Measurements from ENCODE around the gene MMP24OS.
A peak's percentile ranks its signal among the peaks of the same experiment; 100 is the strongest.

MMP24OS gene

DNA sequence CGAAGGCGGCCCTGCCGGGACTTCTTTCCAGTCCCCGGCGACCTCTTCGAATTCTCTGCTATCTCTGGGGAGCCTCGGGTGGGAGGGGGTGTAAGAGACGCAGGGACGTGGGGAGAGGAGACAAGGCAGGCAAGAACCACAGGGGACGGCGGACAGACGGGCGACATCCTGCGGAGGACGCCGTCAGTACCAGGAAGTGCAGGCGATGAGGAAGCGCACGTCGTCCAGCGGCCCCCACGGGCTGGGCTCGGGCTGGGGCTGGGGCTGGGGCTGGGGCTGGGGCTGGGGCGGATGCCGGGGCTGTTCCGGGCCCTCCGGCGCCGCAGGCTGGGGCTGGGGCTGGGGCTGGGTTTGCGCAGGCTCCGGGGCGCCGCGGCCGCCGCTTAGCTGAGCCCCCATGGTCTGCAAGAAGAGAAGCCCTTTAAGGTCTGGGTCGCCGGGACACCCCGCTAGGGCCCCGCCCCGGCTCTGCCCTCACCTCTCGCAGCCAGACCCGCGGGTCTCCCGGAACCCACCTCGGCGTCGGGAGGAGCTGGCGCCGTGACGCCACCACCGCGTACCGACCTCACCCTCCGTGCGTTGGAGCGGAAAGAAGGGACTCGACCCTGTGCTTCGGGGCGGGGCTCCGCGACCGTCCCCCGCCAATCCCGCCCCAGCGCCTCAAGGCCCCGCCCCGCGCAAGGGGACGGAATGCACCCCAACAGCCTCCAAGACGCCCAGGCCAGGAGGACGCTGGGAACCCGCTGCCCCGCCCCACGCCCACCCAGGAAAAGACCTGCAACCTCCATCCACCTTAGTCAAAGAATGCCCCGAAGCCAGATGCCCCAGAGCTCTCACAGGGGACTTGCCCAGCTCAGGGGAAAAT is at the start of gene MMP24OS:
Gene MMP24OS (minus strand): TSS at position 592 of the 865 bp plus-strand sequence. CDS start 193 bp downstream, at position 399.
- peaks cover 6% of the 10 kb centered on the region; the same call in 1 of the 2 replicates for H4K20me1 ChIP-seq (ENCODE audit: insufficient read depth, low read length)
- peak within 1 kb of the TSS; percentile 95 for H3K4me3 ChIP-seq (ENCODE audit: low read length)
- H3K79me2 ChIP-seq (ENCODE audit: low read length) = peaks cover 35% of the 10 kb centered on the region
- peak within 1 kb of the TSS; percentile 97 for H3K9ac ChIP-seq (ENCODE audit: low read length)
- H2AFZ ChIP-seq (ENCODE audit: low read depth, low read length) = no peak within 1 kb of the TSS
- H3K9me3 ChIP-seq (ENCODE audit: insufficient read depth, low read length) = no peaks in the 10 kb centered on the region
- no peaks in the 10 kb centered on the region for H3K27me3 ChIP-seq (ENCODE audit: low read depth, low read length)
- H3K27ac ChIP-seq (ENCODE audit: low read length) = peak within 1 kb of the TSS; percentile 80
- H3K4me1 ChIP-seq (ENCODE audit: low read length) = peaks cover 23% of the 10 kb centered on the region
- peak within 1 kb of the TSS; percentile 99 for H3K4me2 ChIP-seq (ENCODE audit: low read length)
- peaks cover 49% of the 10 kb centered on the region for H3K36me3 ChIP-seq (replicated peaks; ENCODE audit: low read depth, low read length)
- TF ChIP-seq, protein P1, sequence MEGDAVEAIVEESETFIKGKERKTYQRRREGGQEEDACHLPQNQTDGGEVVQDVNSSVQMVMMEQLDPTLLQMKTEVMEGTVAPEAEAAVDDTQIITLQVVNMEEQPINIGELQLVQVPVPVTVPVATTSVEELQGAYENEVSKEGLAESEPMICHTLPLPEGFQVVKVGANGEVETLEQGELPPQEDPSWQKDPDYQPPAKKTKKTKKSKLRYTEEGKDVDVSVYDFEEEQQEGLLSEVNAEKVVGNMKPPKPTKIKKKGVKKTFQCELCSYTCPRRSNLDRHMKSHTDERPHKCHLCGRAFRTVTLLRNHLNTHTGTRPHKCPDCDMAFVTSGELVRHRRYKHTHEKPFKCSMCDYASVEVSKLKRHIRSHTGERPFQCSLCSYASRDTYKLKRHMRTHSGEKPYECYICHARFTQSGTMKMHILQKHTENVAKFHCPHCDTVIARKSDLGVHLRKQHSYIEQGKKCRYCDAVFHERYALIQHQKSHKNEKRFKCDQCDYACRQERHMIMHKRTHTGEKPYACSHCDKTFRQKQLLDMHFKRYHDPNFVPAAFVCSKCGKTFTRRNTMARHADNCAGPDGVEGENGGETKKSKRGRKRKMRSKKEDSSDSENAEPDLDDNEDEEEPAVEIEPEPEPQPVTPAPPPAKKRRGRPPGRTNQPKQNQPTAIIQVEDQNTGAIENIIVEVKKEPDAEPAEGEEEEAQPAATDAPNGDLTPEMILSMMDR (IDR thresholded peaks at IDR 0.05; ENCODE audit: low read depth, low read length) = peak; percentile 40
- TF ChIP-seq EZH2phosphoT487 (IDR thresholded peaks at IDR 0.05; ENCODE audit: low read depth) = no peak

DNA sequence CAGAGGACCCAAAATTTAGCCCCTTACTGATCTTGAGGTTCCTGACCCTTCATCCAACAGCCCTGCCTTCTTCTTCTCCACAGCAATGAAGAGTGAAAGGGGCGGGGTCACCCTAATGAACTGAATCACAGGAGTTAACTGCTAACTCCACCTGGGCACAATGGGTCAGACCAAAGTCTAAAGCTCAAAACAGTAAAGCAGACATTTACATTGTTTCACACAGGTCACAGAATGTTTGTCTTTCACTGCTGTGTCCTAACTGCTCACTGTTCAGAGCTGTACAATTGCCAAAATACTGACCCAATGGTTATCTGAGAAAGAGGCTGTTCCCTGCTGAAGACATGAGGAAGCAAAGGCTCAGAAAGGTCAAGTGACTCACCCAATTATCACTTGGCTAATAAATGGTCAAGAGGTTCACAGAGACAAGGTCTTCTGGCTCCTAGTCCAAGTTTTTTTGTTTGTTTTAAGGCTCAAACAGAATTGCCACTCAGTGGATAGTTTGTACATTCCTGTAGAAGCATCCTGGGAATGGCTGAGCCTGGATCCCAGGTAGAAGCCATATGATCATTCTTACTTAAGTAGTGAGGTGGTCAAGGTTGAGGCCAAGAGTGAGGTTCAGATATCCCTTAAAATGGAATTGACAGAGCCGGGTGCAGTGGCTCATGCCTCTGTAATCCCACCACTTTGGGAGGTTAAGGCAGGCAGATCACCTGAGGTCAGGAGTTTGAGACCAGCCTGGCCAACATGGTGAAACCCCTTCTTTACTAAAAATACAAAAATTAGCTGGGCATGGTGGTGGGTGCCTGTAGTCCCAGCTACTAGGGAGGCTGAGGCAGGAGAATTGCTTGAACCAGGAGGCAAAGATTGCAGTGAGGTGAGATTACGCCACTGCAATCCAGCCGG is 49.4 kb upstream of the MMP24OS start:
- no peak overlapping the region for H3K27ac ChIP-seq (ENCODE audit: low read length)
- no peak for TF ChIP-seq EZH2phosphoT487 (IDR thresholded peaks at IDR 0.05; ENCODE audit: low read depth)
- TF ChIP-seq, protein P1 (IDR thresholded peaks at IDR 0.05; ENCODE audit: low read depth, low read length) = no peak
- H4K20me1 ChIP-seq (ENCODE audit: insufficient read depth, low read length) = no peaks in the 10 kb centered on the region

DNA sequence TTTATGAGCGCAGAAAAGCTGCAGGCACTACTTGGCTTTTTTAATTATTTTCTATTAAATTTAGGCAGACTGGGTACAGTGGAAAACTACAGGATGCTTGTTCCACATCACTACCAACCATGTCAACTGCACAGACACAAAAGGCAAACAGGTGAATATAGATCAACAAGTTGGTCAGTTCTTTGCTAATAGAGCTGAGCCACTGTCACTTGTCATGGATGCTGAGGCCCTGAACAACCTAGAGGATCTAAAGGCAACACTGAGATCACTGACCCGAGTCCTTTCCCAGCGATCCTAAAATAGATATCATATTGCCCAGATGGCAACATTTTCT is 48.8 kb upstream of the MMP24OS start:
- no peaks in the 10 kb centered on the region for H3K36me3 ChIP-seq (replicated peaks; ENCODE audit: low read depth, low read length)
- H3K4me1 ChIP-seq (ENCODE audit: low read length) = peaks cover 18% of the 10 kb centered on the region
- H3K27ac ChIP-seq (ENCODE audit: low read length) = no peak overlapping the region
- no peak for TF ChIP-seq EZH2phosphoT487 (IDR thresholded peaks at IDR 0.05; ENCODE audit: low read depth)
- TF ChIP-seq, protein P1 (IDR thresholded peaks at IDR 0.05; ENCODE audit: low read depth, low read length) = no peak
- H3K27me3 ChIP-seq (ENCODE audit: low read depth, low read length) = no peaks in the 10 kb centered on the region
- no peaks in the 10 kb centered on the region for H4K20me1 ChIP-seq (ENCODE audit: insufficient read depth, low read length)
- H2AFZ ChIP-seq (ENCODE audit: low read depth, low read length) = no peak overlapping the region
- no peak overlapping the region for H3K4me2 ChIP-seq (ENCODE audit: low read length)
- no peak overlapping the region for H3K9ac ChIP-seq (ENCODE audit: low read length)
- no peaks in the 10 kb centered on the region for H3K79me2 ChIP-seq (ENCODE audit: low read length)
- no peaks in the 10 kb centered on the region for H3K9me3 ChIP-seq (ENCODE audit: insufficient read depth, low read length)
- no peak overlapping the region for H3K4me3 ChIP-seq (ENCODE audit: low read length)

More for the DNA sequence above, 49.4 kb upstream of the MMP24OS start:
- no peaks in the 10 kb centered on the region for H3K79me2 ChIP-seq (ENCODE audit: low read length)
- H3K9ac ChIP-seq (ENCODE audit: low read length) = no peak overlapping the region
- H3K9me3 ChIP-seq (ENCODE audit: insufficient read depth, low read length) = no peaks in the 10 kb centered on the region
- no peak overlapping the region for H2AFZ ChIP-seq (ENCODE audit: low read depth, low read length)
- no peak overlapping the region for H3K4me3 ChIP-seq (ENCODE audit: low read length)
- H3K4me2 ChIP-seq (ENCODE audit: low read length) = no peak overlapping the region
- H3K36me3 ChIP-seq (replicated peaks; ENCODE audit: low read depth, low read length) = no peaks in the 10 kb centered on the region
- no peaks in the 10 kb centered on the region for H3K27me3 ChIP-seq (ENCODE audit: low read depth, low read length)
- H3K4me1 ChIP-seq (ENCODE audit: low read length) = peaks cover 18% of the 10 kb centered on the region

Measured in OCI-LY3 (cell line).